Measurements from ENCODE around the gene SEPTIN5.

- 0 out of 4 replicates have a peak, but pooled peaks of 1 of the 2 experiments have one; percentile 8 for TF ChIP-seq CTCF (conservative IDR thresholded peaks at IDR 0.05; ENCODE audit: low read depth in 2 of 2)
- TF ChIP-seq POLR2AphosphoS5 (IDR thresholded peaks at IDR 0.05; ENCODE audit: low read depth) = no peak
- TF ChIP-seq EZH2phosphoT487 (IDR thresholded peaks at IDR 0.05; ENCODE audit: unreplicated experiment) = no peak
- no peak for TF ChIP-seq EZH2 (IDR thresholded peaks at IDR 0.05; ENCODE audit: low read depth, unreplicated experiment)
- no peak for TF ChIP-seq ZNF114 (CRISPR knock-in tag; IDR thresholded peaks at IDR 0.05)
- no peak for TF ChIP-seq ETS1 (IDR thresholded peaks at IDR 0.05)
- TF ChIP-seq ZNF331 (CRISPR knock-in tag; IDR thresholded peaks at IDR 0.05; ENCODE audit: low read depth) = no peak
- no peak for TF ChIP-seq REST (IDR thresholded peaks at IDR 0.05; ENCODE audit: unreplicated experiment)
- no peak for TF ChIP-seq JUNB (IDR thresholded peaks at IDR 0.05; ENCODE audit: unreplicated experiment)
- TF ChIP-seq CREB1 (CRISPR knock-in tag; IDR thresholded peaks at IDR 0.05; ENCODE audit: low read depth) = no peak
- no peak for TF ChIP-seq NANOG (IDR thresholded peaks at IDR 0.05; ENCODE audit: borderline replicate concordance)
- no peak for TF ChIP-seq ZNF462 (CRISPR knock-in tag; IDR thresholded peaks at IDR 0.05)
- no peak for TF ChIP-seq STAT1 (IDR thresholded peaks at IDR 0.05; ENCODE audit: unreplicated experiment)
Observed at GRCh38 chr22:19739911-19740449, 25.7 kb downstream of the SEPTIN5 start.
